ENCODE results near the gene UBQLNL.

DNA sequence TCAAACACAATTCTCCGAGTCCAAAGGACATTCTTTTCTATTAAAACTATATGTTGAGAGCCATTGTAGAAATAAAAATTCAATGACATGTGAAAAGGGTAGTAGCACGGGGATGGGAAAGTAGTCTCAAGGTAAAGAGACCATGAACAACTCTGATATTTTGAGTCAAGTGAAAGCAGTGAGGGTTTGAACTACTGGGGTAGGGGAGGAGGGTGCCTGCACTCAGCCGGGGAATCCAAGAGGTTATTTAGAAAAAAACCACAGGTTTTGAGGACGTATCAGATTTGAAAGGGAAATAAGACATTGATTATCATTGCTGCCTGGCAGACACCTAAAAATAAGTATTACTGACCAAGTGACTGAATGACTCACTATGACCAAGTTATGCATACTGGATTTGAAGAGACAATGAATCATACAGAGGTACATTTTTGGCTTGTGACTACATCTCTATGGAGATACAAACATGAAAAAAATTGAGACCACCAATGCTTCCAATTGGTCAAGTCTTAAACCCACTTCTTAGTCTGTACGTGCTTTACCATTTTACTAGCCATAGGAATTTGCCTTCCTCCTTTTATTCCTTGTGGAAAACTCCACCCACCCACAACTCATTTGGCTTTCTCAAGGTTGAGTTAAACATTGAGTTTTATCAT is 34.1 kb upstream of the UBQLNL start:
- TF ChIP-seq POLR2A (IDR thresholded peaks at IDR 0.05; ENCODE audit: low read length) (no peak), RNF2 (IDR thresholded peaks at IDR 0.05; ENCODE audit: borderline replicate concordance, low read depth) (no peak), GATA3 (IDR thresholded peaks at IDR 0.05; ENCODE audit: borderline replicate concordance) (no peak), MYC (IDR thresholded peaks at IDR 0.05; ENCODE audit: borderline replicate concordance, low read length) (no peak), MAZ (IDR thresholded peaks at IDR 0.05; ENCODE audit: borderline replicate concordance, low read depth, low read length) (no peak)
- TF ChIP-seq, protein P1, sequence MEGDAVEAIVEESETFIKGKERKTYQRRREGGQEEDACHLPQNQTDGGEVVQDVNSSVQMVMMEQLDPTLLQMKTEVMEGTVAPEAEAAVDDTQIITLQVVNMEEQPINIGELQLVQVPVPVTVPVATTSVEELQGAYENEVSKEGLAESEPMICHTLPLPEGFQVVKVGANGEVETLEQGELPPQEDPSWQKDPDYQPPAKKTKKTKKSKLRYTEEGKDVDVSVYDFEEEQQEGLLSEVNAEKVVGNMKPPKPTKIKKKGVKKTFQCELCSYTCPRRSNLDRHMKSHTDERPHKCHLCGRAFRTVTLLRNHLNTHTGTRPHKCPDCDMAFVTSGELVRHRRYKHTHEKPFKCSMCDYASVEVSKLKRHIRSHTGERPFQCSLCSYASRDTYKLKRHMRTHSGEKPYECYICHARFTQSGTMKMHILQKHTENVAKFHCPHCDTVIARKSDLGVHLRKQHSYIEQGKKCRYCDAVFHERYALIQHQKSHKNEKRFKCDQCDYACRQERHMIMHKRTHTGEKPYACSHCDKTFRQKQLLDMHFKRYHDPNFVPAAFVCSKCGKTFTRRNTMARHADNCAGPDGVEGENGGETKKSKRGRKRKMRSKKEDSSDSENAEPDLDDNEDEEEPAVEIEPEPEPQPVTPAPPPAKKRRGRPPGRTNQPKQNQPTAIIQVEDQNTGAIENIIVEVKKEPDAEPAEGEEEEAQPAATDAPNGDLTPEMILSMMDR (IDR thresholded peaks at IDR 0.05): no peak
- TF ChIP-seq, protein P2, sequence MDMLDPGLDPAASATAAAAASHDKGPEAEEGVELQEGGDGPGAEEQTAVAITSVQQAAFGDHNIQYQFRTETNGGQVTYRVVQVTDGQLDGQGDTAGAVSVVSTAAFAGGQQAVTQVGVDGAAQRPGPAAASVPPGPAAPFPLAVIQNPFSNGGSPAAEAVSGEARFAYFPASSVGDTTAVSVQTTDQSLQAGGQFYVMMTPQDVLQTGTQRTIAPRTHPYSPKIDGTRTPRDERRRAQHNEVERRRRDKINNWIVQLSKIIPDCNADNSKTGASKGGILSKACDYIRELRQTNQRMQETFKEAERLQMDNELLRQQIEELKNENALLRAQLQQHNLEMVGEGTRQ (IDR thresholded peaks at IDR 0.05): no peak
- TF ChIP-seq, protein P3, sequence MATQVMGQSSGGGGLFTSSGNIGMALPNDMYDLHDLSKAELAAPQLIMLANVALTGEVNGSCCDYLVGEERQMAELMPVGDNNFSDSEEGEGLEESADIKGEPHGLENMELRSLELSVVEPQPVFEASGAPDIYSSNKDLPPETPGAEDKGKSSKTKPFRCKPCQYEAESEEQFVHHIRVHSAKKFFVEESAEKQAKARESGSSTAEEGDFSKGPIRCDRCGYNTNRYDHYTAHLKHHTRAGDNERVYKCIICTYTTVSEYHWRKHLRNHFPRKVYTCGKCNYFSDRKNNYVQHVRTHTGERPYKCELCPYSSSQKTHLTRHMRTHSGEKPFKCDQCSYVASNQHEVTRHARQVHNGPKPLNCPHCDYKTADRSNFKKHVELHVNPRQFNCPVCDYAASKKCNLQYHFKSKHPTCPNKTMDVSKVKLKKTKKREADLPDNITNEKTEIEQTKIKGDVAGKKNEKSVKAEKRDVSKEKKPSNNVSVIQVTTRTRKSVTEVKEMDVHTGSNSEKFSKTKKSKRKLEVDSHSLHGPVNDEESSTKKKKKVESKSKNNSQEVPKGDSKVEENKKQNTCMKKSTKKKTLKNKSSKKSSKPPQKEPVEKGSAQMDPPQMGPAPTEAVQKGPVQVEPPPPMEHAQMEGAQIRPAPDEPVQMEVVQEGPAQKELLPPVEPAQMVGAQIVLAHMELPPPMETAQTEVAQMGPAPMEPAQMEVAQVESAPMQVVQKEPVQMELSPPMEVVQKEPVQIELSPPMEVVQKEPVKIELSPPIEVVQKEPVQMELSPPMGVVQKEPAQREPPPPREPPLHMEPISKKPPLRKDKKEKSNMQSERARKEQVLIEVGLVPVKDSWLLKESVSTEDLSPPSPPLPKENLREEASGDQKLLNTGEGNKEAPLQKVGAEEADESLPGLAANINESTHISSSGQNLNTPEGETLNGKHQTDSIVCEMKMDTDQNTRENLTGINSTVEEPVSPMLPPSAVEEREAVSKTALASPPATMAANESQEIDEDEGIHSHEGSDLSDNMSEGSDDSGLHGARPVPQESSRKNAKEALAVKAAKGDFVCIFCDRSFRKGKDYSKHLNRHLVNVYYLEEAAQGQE (IDR thresholded peaks at IDR 0.05): no peak
